UCSD-AML1 (cell line): ENCODE data around the gene ANKRD6.

Experiments used
- DNase-seq: peaks from one replicate; lab custom pipeline; 2025; ENCODE audit not compliant: unreplicated experiment; lab: John Stamatoyannopoulos, UW

The ANKRD6 gene

DNA sequence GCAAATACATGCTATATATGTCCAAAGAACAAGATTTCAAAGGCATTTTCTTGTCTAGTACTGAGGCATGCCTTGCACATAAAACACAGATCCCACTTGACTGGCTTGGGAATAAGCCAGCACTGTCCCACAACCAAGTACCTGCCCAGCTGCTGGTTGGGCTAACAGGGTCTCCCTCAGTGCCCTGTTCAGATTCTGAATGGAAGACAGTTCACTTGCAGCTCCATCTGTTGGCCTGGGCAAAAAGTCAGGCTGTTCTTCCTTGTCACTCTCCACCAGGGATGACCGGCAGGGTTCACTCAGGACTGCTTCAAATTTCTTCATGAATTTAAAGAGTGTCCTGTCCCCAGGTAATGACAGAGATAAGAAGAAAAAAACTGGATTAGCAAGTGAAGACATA is 250.0 kb downstream of the ANKRD6 start:
- DNase-seq = no peak
